H9 (cell line): Measurements from ENCODE around the gene PROSER3. TPM values are rescaled to one million over a fixed set of nuclear protein-coding genes. Genes with fewer than 3 reads are reported as not detected.

ENCODE experiments used
- DNase-seq: peaks from one replicate; pipeline ENCODE4 v3.0.0-alpha.2; 2017
- H2AFZ ChIP-seq: one replicate; pipeline ENCODE4 v1.6.1; 2013; ENCODE audit warnings: mild to moderate bottlenecking, low read length, control low read depth, moderate library complexity
- H2AK5ac ChIP-seq: 2 replicates; pipeline ENCODE4 v1.6.1; 2013; ENCODE audit warnings: low read length, control low read depth, mixed read lengths; ENCODE audit not compliant: insufficient read length
- H2BK120ac ChIP-seq: one replicate; pipeline ENCODE4 v1.6.1; 2013; ENCODE audit warnings: low read depth, mild to moderate bottlenecking, low read length, control low read depth, inconsistent platforms; ENCODE audit not compliant: poor library complexity, severe bottlenecking
- H2BK12ac ChIP-seq: 2 replicates; pipeline ENCODE4 v1.6.1; 2013; ENCODE audit warnings: low read length, control low read depth, mixed read lengths, low read depth; ENCODE audit not compliant: insufficient read length
- H2BK15ac ChIP-seq: 2 replicates; pipeline ENCODE4 v1.6.1; 2013; ENCODE audit warnings: low read depth, low read length, control low read depth
- H2BK20ac ChIP-seq: one replicate; pipeline ENCODE4 v1.6.1; 2013; ENCODE audit warnings: low read depth, mild to moderate bottlenecking, low read length, control low read depth, inconsistent platforms; ENCODE audit not compliant: poor library complexity, severe bottlenecking
- H2BK5ac ChIP-seq: 2 replicates; pipeline ENCODE4 v1.6.1; 2013; ENCODE audit warnings: low read length, control low read depth, mixed read lengths; ENCODE audit not compliant: insufficient read length
- H3K14ac ChIP-seq: 2 replicates; pipeline ENCODE4 v1.6.1; 2013; ENCODE audit warnings: low read length, control low read depth; ENCODE audit not compliant: insufficient read depth
- H3K18ac ChIP-seq: 2 replicates; pipeline ENCODE4 v1.6.1; 2013; ENCODE audit warnings: low read depth, mild to moderate bottlenecking, mixed read lengths, low read length, control low read depth; ENCODE audit not compliant: insufficient read length
- H3K23ac ChIP-seq: 2 replicates; pipeline ENCODE4 v1.6.1; 2013; ENCODE audit warnings: low read length, control low read depth, mixed read lengths, low read depth; ENCODE audit not compliant: insufficient read length
- H3K23me2 ChIP-seq: 2 replicates; pipeline ENCODE4 v1.6.1; 2013; ENCODE audit warnings: low read depth, mild to moderate bottlenecking, mixed read lengths, low read length, control low read depth; ENCODE audit not compliant: insufficient read length, poor library complexity, severe bottlenecking
- H3K27ac ChIP-seq: 2 replicates; pipeline ENCODE4 v1.5.1; 2013; ENCODE audit warnings: low read length, control low read depth, mixed read lengths, low read depth; ENCODE audit not compliant: insufficient read length
- H3K27me3 ChIP-seq: 2 replicates; pipeline ENCODE4 v1.6.1; 2013; ENCODE audit warnings: low read length, control low read depth, inconsistent platforms; ENCODE audit not compliant: insufficient read depth
- H3K4ac ChIP-seq: 2 replicates; pipeline ENCODE4 v1.6.1; 2013; ENCODE audit warnings: low read depth, mild to moderate bottlenecking, control low read depth, inconsistent platforms, low read length, moderate library complexity
- H3K4me1 ChIP-seq: 2 replicates; pipeline ENCODE4 v1.6.1; 2013; ENCODE audit warnings: low read length, control low read depth, inconsistent platforms; ENCODE audit not compliant: insufficient read depth
- H3K4me2 ChIP-seq: 2 replicates; pipeline ENCODE4 v1.6.1; 2013; ENCODE audit warnings: low read length, control low read depth, mixed read lengths; ENCODE audit not compliant: insufficient read length, insufficient read depth
- H3K56ac ChIP-seq: 2 replicates; pipeline ENCODE4 v1.6.1; 2013; ENCODE audit warnings: low read depth, mild to moderate bottlenecking, mixed read lengths, low read length, control low read depth; ENCODE audit not compliant: insufficient read length
- H3K79me1 ChIP-seq: 2 replicates; pipeline ENCODE4 v1.6.1; 2013; ENCODE audit warnings: low read depth, mild to moderate bottlenecking, moderate library complexity, low read length, control low read depth, inconsistent platforms; ENCODE audit not compliant: insufficient read depth, poor library complexity, severe bottlenecking
- H3K79me2 ChIP-seq: 2 replicates; pipeline ENCODE4 v1.6.1; 2013; ENCODE audit warnings: low read length, control low read depth, inconsistent platforms; ENCODE audit not compliant: insufficient read depth
- H3K9ac ChIP-seq: 2 replicates; pipeline ENCODE4 v1.6.1; 2013; ENCODE audit warnings: low read length, control low read depth, mixed read lengths; ENCODE audit not compliant: insufficient read length; ENCODE audit errors: extremely low read depth
- H3K9me3 ChIP-seq: one replicate; pipeline ENCODE4 v1.6.1; 2013; ENCODE audit warnings: low read depth, low read length, inconsistent platforms; ENCODE audit not compliant: control insufficient read depth
- H3T11ph ChIP-seq: one replicate; pipeline ENCODE4 v1.6.1; 2013; ENCODE audit warnings: mild to moderate bottlenecking, low read length, control low read depth, inconsistent platforms
- H4K20me1 ChIP-seq: one replicate; pipeline ENCODE4 v1.6.1; 2013; ENCODE audit not compliant: control insufficient read depth, insufficient read length, insufficient read depth
- H4K5ac ChIP-seq: 2 replicates; pipeline ENCODE4 v1.6.1; 2013; ENCODE audit warnings: low read depth, mild to moderate bottlenecking, mixed read lengths, low read length, control low read depth; ENCODE audit not compliant: insufficient read length
- H4K8ac ChIP-seq: replicated peaks from 2 replicates; pipeline ENCODE4 v1.6.1; 2013; ENCODE audit warnings: low read length, control low read depth, mixed read lengths, low read depth; ENCODE audit not compliant: insufficient read length
- H4K91ac ChIP-seq: 2 replicates; pipeline ENCODE4 v1.6.1; 2013; ENCODE audit warnings: low read depth, mild to moderate bottlenecking, moderate library complexity, mixed read lengths, low read length, control low read depth; ENCODE audit not compliant: insufficient read length
- H3K27ac Mint-ChIP-seq, 3 experiments: 2 replicates in 2 of 3; 3 replicates in 1 of 3; pipeline ENCODE4 v1.8.0; 2020 to 2021; ENCODE audit warnings: mixed read lengths in 3 of 3, mild to moderate bottlenecking in 1 of 3, moderate library complexity in 1 of 3
- H3K27me3 Mint-ChIP-seq: 2 replicates; pipeline ENCODE4 v1.8.0; 2021; ENCODE audit warnings: low read depth, mild to moderate bottlenecking, moderate library complexity, mixed read lengths
- H3K36me3 Mint-ChIP-seq, 3 experiments: 2 replicates in 2 of 3; 3 replicates in 1 of 3; pipeline ENCODE4 v1.8.0; 2020 to 2021; ENCODE audit warnings: low read depth in 3 of 3, mixed read lengths in 3 of 3; ENCODE audit not compliant: insufficient read depth in 1 of 3
- H3K4me1 Mint-ChIP-seq, 2 experiments: 2 replicates each; pipeline ENCODE4 v1.8.0; 2020; ENCODE audit warnings: mixed read lengths in 2 of 2
- H3K4me3 Mint-ChIP-seq, 2 experiments: 2 replicates in 1 of 2; 3 replicates in 1 of 2; pipeline ENCODE4 v1.8.0; 2020 to 2021; ENCODE audit warnings: mild to moderate bottlenecking in 2 of 2, mixed read lengths in 2 of 2, moderate library complexity in 1 of 2
- H3K9me3 Mint-ChIP-seq, 2 experiments: 2 replicates in 1 of 2; 3 replicates in 1 of 2; pipeline ENCODE4 v1.8.0; 2020; ENCODE audit warnings: mild to moderate bottlenecking in 2 of 2, mixed read lengths in 2 of 2, moderate library complexity in 1 of 2
- CTCF ChIP-seq: fragments of 200-600 bp; sonication (generic); conservative IDR thresholded peaks from 3 replicates; pipeline ENCODE4 v1.8.0; 2021; ENCODE audit warnings: antibody characterized with exemption, mild to moderate bottlenecking
- WGBS: extraction: QIAGEN DNeasy Blood & Tissue Kit; methylation state at CpG from one replicate; pipeline ENCODE4 v1.1.7; 2013; ENCODE audit warnings: missing lambda C conversion rate, low lambda C conversion rate, mixed read lengths; ENCODE audit not compliant: insufficient read length; ENCODE audit errors: extremely low coverage; 5-methylcytosine and 5-hydroxymethylcytosine counted together
- total RNA-seq: library from RNA; stranded (reverse); gene quantifications from 2 replicates; pipeline ENCODE4 v1.2.1, GENCODE V29; 2021

Gene PROSER3
- total RNA-seq, 1 experiment from 2014 or later: 29.1 TPM

- no peak within 1 kb of the TSS for H4K91ac ChIP-seq
- H3K79me1 ChIP-seq: no peaks in the 10 kb centered on the region
- H2BK5ac ChIP-seq: no peak within 1 kb of the TSS
- H2BK15ac ChIP-seq: no peak within 1 kb of the TSS
- no peak within 1 kb of the TSS for H4K8ac ChIP-seq
- no peak within 1 kb of the TSS for H3K27ac ChIP-seq
- no peak within 1 kb of the TSS for H3T11ph ChIP-seq
- no peak within 1 kb of the TSS for H2BK20ac ChIP-seq
- no peak within 1 kb of the TSS for H3K4ac ChIP-seq
- no peak within 1 kb of the TSS for H3K23ac ChIP-seq
- no peak within 1 kb of the TSS for H2BK12ac ChIP-seq
- peak within 1 kb of the TSS; percentile 89 for H3K4me2 ChIP-seq
- no peak within 1 kb of the TSS for H2AK5ac ChIP-seq
- no peaks in the 10 kb centered on the region for H3K27me3 ChIP-seq
- Mint-ChIP-seq H3K27me3 (no peaks in the 10 kb centered on the region), H3K27ac (peak within 1 kb of the TSS; percentile 91 to 99 (median 95)), H3K4me3 (peak within 1 kb of the TSS; percentile 87 to 92), H3K9me3 (no peaks in the 10 kb centered on the region; a peak in 1 of 5 replicates), H3K36me3 (peaks cover 18 to 34% (median 25%) of the 10 kb centered on the region in 3 experiments; a peak in 6 of 7 replicates), H3K4me1 (peaks cover 41 to 42% of the 10 kb centered on the region in 2 experiments)
- TF ChIP-seq CTCF: no peak
- H2AFZ ChIP-seq: no peak within 1 kb of the TSS
- 0 out of 2 replicates have a peak within 1 kb of the TSS, but pooled peaks have one; percentile 34 for H3K14ac ChIP-seq
- H3K4me1 ChIP-seq: peaks cover 7% of the 10 kb centered on the region; the same call in 1 of the 2 replicates
- peaks cover 18% of the 10 kb centered on the region for H3K23me2 ChIP-seq
- no peak within 1 kb of the TSS for H2BK120ac ChIP-seq
- no CpG with 5 or more reads among the region's 109 CpGs for WGBS
- peaks cover 11% of the 10 kb centered on the region; the same call in 1 of the 2 replicates for H3K79me2 ChIP-seq
- no peaks in the 10 kb centered on the region for H3K9me3 ChIP-seq
- no peak within 1 kb of the TSS for H4K5ac ChIP-seq
- no peak within 1 kb of the TSS for H3K56ac ChIP-seq
- DNase-seq: peak; percentile 98
- peaks cover 6% of the 10 kb centered on the region for H4K20me1 ChIP-seq
- H3K18ac ChIP-seq: peak within 1 kb of the TSS; percentile 33
- H3K9ac ChIP-seq: peak within 1 kb of the TSS; percentile 75
Measured at GRCh38 chr19:35717665-35718344, 40.2 kb upstream of the PROSER3 start, which contains the start of gene KMT2B. Gene KMT2B, plus strand, starts transcription at chr19:35718003. Its CDS starts 16 bp downstream, at chr19:35718019.
